Measurements from ENCODE around the gene ZFP36L1. TPM values are rescaled to one million over a fixed set of nuclear protein-coding genes. Genes with fewer than 3 reads are reported as not detected.

The ZFP36L1 gene, protein sequence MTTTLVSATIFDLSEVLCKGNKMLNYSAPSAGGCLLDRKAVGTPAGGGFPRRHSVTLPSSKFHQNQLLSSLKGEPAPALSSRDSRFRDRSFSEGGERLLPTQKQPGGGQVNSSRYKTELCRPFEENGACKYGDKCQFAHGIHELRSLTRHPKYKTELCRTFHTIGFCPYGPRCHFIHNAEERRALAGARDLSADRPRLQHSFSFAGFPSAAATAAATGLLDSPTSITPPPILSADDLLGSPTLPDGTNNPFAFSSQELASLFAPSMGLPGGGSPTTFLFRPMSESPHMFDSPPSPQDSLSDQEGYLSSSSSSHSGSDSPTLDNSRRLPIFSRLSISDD
- 100 to 1,000 TPM in 3 of 4 donors, 10 to 100 TPM in 1; 59.4 to 225 (median 160) TPM for total RNA-seq
- 100 to 1,000 TPM in 1 of 3 donors, 10 to 100 TPM in 2; 45.4 to 144 (median 46.8) TPM for polyA plus RNA-seq
- long read RNA-seq, donor 1, transcript ZFP36L1-202 (2 exons, 3,190 nt): major isoform, 7 of 16 reads
- long read RNA-seq, donor 1, partial matches to known transcripts: 0 of 16 reads
- long read RNA-seq, donor 1, other reads (novel, unspliced or antisense): 9 of 16 reads
- long read RNA-seq, donor 2, transcript ZFP36L1-202 (2 exons, 3,190 nt): major isoform, 16 of 63 reads
- long read RNA-seq, donor 2, partial matches to known transcripts: 1 of 63 reads
- long read RNA-seq, donor 2, other reads (novel, unspliced or antisense): 43 of 63 reads

DNA sequence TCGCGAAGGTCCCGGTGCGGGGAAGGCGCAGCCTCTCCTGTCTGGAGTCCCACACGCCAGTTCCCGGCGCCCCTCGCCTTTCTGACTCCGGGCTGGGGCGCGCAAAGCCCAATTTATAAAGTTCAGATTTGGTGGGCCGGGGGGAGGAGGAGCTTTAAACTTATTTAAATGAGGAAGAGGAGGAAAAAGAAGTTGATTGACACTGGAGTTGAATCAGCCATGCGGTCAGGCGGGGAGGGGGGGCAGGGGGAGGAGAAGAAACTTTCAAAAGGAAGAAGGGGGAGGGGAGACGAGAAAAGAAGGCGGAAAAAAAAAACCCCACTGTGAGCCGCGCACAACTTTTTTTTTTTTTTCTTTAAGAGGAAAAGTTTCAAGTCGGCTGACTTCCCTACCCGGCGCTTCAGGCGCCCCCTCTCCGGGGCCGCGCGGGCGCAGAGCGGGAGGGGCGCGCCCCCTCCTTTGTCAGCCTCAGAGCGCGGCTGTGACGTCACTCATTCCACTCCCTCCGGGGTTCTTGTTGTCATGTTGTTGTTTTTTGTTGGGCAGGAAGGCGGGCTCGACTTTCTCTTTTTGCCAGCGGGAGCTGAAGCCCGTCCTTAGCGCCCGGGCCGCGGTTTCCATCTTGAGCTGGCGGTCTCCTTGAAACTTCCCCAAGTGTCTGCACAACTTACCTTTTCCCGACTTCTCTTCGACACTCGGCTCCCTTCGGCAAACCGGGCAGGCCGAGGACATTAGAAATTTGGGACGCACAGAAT, at the start of gene ZFP36L1:
TSS of gene ZFP36L1 (minus strand) at position 89 of the 755 bp plus-strand sequence. CDS start 129 bp downstream, outside the sequence.
- no peaks in the 10 kb centered on the region for H3K27me3 ChIP-seq (ENCODE audit: insufficient read depth in 3 of 3, low read length in 2 of 3)
- DNase-seq (peak; percentile 93 to 97), ATAC-seq (peak; percentile 56 to 60 (median 59))
- peak within 1 kb of the TSS; percentile 91 for H3K4me3 ChIP-seq
- TF ChIP-seq, protein P1, sequence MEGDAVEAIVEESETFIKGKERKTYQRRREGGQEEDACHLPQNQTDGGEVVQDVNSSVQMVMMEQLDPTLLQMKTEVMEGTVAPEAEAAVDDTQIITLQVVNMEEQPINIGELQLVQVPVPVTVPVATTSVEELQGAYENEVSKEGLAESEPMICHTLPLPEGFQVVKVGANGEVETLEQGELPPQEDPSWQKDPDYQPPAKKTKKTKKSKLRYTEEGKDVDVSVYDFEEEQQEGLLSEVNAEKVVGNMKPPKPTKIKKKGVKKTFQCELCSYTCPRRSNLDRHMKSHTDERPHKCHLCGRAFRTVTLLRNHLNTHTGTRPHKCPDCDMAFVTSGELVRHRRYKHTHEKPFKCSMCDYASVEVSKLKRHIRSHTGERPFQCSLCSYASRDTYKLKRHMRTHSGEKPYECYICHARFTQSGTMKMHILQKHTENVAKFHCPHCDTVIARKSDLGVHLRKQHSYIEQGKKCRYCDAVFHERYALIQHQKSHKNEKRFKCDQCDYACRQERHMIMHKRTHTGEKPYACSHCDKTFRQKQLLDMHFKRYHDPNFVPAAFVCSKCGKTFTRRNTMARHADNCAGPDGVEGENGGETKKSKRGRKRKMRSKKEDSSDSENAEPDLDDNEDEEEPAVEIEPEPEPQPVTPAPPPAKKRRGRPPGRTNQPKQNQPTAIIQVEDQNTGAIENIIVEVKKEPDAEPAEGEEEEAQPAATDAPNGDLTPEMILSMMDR (IDR thresholded peaks at IDR 0.05): no peak
- H3K27ac ChIP-seq: peak within 1 kb of the TSS; percentile 100
- peaks cover 23 to 43% of the 10 kb centered on the region in 2 donors for H3K36me3 ChIP-seq (ENCODE audit: insufficient read depth in 1 of 2, low read depth in 1 of 2)
- H3K4me1 ChIP-seq: no peaks in the 10 kb centered on the region
- intact Hi-C loops (cut with DNase I): loop anchor here (2.0 to 5.0 kb wide), 4 partner anchors 246 to 651 kb away; no protein-coding TSS in a partner anchor
- H3K9me3 ChIP-seq: no peaks in the 10 kb centered on the region
- 0 to 1% (median 1%) methylated on average over 39 to 51 of the region's 51 CpGs for WGBS, 3 donors

DNA sequence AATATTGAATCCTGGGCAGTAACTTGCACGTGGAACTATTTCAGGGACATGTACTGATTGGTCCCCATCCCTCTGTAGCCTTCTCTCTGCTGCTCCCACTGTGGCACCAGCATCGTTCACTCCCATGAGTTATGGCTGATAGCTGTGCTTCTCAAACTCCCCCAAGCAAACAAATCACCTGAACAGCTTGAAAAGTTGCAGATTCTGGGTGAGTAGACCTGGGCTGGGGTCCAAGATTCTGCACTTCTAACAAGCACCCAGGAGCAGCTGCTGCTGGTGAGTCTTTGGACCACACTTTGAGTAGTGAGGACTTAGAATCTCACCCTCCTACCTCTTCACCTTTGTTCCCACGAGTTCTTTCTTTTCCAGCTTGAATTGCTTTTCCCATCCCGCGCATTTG, 49.4 kb upstream of the ZFP36L1 start:
- H3K27me3 ChIP-seq (ENCODE audit: insufficient read depth in 3 of 3, low read length in 2 of 3): no peaks in the 10 kb centered on the region
- 64 to 87% (median 79%) methylated on average over 5 of the region's 5 CpGs for WGBS, 3 donors
- no peak overlapping the region for H3K4me3 ChIP-seq
- ATAC-seq (no peak), DNase-seq (no peak)
- TF ChIP-seq, protein P1 (IDR thresholded peaks at IDR 0.05): no peak
- H3K27ac ChIP-seq: no peak overlapping the region
- H3K4me1 ChIP-seq: peaks cover 4% of the 10 kb centered on the region
- H3K36me3 ChIP-seq (ENCODE audit: insufficient read depth in 1 of 2, low read depth in 1 of 2): no peaks in the 10 kb centered on the region
- intact Hi-C loops (cut with DNase I): loop anchor here in 1 of 2 donors (5.0 kb wide), 2 partner anchors 900 to 1005 kb away; no protein-coding TSS in a partner anchor
- no peaks in the 10 kb centered on the region for H3K9me3 ChIP-seq

DNA sequence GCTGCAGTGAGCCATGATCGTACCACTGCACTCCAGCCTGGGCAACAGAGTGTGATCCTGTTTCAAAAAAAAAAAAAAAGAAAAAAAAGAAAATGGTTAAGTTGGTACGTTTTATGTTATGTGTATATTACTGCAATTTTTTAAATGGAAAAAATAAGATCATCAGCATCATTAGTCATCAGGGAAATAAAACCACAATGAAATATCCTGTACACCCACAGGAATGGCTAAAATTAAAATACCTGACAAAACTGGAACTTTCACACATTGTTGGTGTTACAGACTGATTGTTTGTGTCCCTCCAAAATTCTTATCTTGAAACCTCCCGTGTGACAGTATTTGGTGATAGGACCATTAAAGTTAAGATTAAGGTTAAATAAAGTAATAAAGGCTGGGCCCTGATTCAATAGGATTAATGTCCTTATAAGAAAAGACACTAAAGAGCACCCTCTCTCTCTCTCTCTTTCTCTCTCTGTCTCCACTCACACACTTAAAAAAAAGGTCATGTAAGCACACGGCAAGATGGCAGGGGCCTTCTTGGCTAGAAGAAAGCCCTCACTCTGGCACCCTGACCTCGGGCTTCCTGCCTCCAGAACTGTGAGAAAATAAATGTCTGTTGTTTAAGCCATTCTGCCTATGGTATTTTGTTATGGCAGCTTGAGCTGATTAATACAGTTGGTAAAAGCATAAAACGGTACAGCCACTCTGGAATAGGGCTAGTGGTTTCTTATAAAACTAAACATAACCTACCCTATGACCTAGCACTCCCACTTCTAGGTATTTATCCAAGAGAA, 48.3 kb upstream of the ZFP36L1 start:
- intact Hi-C loops (cut with DNase I): loop anchor here in 1 of 2 donors (5.0 kb wide), 2 partner anchors 899 to 1004 kb away; no protein-coding TSS in a partner anchor
- DNase-seq (no peak), ATAC-seq (no peak)
- no peak overlapping the region for H3K27ac ChIP-seq
- WGBS, 3 donors: 50 to 59% (median 53%) methylated on average over 6 of the region's 6 CpGs
- TF ChIP-seq, protein P1 (IDR thresholded peaks at IDR 0.05): no peak
- H3K36me3 ChIP-seq (ENCODE audit: insufficient read depth in 1 of 2, low read depth in 1 of 2): no peaks in the 10 kb centered on the region
- H3K4me1 ChIP-seq: peaks cover 4% of the 10 kb centered on the region
- peaks cover under 1% of the 10 kb centered on the region for H3K9me3 ChIP-seq
- H3K4me3 ChIP-seq: no peak overlapping the region
- no peaks in the 10 kb centered on the region for H3K27me3 ChIP-seq (ENCODE audit: insufficient read depth in 3 of 3, low read length in 2 of 3)

DNA sequence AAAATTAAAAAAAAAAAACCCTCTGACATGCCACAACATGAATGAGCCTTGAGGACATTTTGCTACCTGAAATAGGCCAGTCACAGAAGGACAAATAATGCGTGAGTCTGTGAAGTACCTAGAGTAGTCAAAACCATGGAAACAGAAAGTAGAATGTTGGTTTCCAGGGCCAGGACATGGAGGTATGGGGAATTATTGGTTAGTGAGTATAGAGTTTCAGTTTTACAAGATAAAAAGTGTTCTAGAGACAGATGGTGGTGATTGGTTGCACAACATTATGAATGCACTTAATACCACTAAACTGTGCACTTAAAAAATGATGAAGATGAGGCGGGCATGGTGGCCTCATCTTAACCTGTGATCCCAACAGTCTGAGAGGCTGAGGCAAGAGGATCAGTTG, 47.6 kb upstream of the ZFP36L1 start:
- Histone ChIP-seq H3K4me1 (peaks cover 4% of the 10 kb centered on the region), H3K27ac (no peak overlapping the region), H3K9me3 (peaks cover 6% of the 10 kb centered on the region), H3K4me3 (no peak overlapping the region), H3K27me3 (ENCODE audit: insufficient read depth in 3 of 3, low read length in 2 of 3) (no peaks in the 10 kb centered on the region), H3K36me3 (ENCODE audit: insufficient read depth in 1 of 2, low read depth in 1 of 2) (no peaks in the 10 kb centered on the region)
- DNase-seq (no peak), ATAC-seq (no peak)
- TF ChIP-seq, protein P1 (IDR thresholded peaks at IDR 0.05): no peak
- WGBS, 3 donors: 93 to 97% (median 96%) methylated on average over 2 of the region's 2 CpGs
- intact Hi-C loops (cut with DNase I): loop anchor here in 1 of 2 donors (5.0 kb wide), 2 partner anchors 898 to 1003 kb away; no protein-coding TSS in a partner anchor
